SK-N-SH (cell line): ENCODE results near the gene TRIM66.

Source experiments
- CTCF ChIP-seq: fragments of 200-600 bp; sonication (generic); IDR thresholded peaks from 2 replicates; pipeline ENCODE4 v1.6.1; 2017; ENCODE audit warnings: antibody characterized with exemption, mild to moderate bottlenecking, moderate library complexity
- ELF1 ChIP-seq: IDR thresholded peaks from 2 replicates; pipeline ENCODE4 v1.4.0; 2012
- EZH2phosphoT487 ChIP-seq: fragments of 200-600 bp; sonication (generic); IDR thresholded peaks from 2 replicates; pipeline ENCODE4 v1.6.1; 2017; ENCODE audit warnings: low read depth, mixed run types, mild to moderate bottlenecking, antibody characterized with exemption, moderate library complexity, borderline replicate concordance
- GABPA ChIP-seq: IDR thresholded peaks from 2 replicates; pipeline ENCODE4 v1.4.0; 2012; ENCODE audit warnings: low read depth, mild to moderate bottlenecking
- JUND ChIP-seq: IDR thresholded peaks from 2 replicates; pipeline ENCODE4 v1.4.0; 2012
- MEF2A ChIP-seq: IDR thresholded peaks from 2 replicates; pipeline ENCODE4 v1.4.0; 2012; ENCODE audit warnings: low read depth, borderline replicate concordance
- MXI1 ChIP-seq: IDR thresholded peaks from 2 replicates; pipeline ENCODE4 v1.6.1; 2012; ENCODE audit warnings: mild to moderate bottlenecking, low read depth, low read length, improper control_type of control experiment
- POLR2AphosphoS5 ChIP-seq: IDR thresholded peaks from 2 replicates; pipeline ENCODE4 v1.6.1; 2012; ENCODE audit warnings: low read depth, low read length
- SIN3A ChIP-seq: IDR thresholded peaks from 2 replicates; pipeline ENCODE4 v1.6.1; 2012; ENCODE audit warnings: low read depth, mild to moderate bottlenecking, low read length, moderate library complexity, borderline replicate concordance
- TAF1 ChIP-seq: IDR thresholded peaks from 2 replicates; pipeline ENCODE4 v1.6.1; 2012; ENCODE audit warnings: low read depth, mild to moderate bottlenecking, low read length, moderate library complexity, borderline replicate concordance
- YY1 ChIP-seq: IDR thresholded peaks from 2 replicates; pipeline ENCODE4 v1.4.0; 2012; ENCODE audit warnings: low read depth, mild to moderate bottlenecking
- ZBTB33 ChIP-seq: IDR thresholded peaks from 2 replicates; pipeline ENCODE4 v1.4.0; 2012; ENCODE audit warnings: low read depth, borderline replicate concordance
- TF ChIP-seq, protein P1 (sequence below): IDR thresholded peaks from 2 replicates; pipeline ENCODE4; 2012

DNA sequence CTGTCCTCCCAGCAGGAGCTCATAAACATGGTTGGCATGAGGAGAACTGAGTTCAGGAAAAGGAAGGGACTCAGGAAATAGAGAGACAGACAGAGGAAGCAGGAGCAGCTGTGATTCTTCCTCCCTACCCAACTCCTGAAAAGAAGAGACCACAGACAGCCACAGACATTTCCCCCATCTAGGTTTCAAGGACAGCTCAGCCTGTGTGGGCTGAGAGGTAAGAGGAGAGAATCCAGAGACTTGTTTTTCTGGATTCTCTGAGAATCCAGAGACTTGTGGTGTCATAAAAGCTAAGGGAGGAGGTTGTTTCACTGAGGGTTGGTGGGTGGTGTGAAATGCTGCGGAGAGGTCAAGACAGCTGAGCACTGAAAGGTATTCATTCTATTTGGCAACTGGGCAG lies 69.4 kb downstream of the TRIM66 start:
- no peak for TF ChIP-seq CTCF
- TF ChIP-seq SIN3A = no peak
- no peak for TF ChIP-seq ZBTB33
- no peak for TF ChIP-seq POLR2AphosphoS5
- TF ChIP-seq MXI1 = no peak
- TF ChIP-seq, protein P1, sequence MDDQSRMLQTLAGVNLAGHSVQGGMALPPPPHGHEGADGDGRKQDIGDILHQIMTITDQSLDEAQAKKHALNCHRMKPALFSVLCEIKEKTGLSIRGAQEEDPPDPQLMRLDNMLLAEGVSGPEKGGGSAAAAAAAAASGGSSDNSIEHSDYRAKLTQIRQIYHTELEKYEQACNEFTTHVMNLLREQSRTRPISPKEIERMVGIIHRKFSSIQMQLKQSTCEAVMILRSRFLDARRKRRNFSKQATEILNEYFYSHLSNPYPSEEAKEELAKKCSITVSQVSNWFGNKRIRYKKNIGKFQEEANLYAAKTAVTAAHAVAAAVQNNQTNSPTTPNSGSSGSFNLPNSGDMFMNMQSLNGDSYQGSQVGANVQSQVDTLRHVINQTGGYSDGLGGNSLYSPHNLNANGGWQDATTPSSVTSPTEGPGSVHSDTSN = no peak
- no peak for TF ChIP-seq JUND
- no peak for TF ChIP-seq ELF1
- TF ChIP-seq GABPA = no peak
- TF ChIP-seq EZH2phosphoT487 = no peak
- no peak for TF ChIP-seq TAF1
- no peak for TF ChIP-seq MEF2A
- no peak for TF ChIP-seq YY1
